Measurements from ENCODE around the gene RAC3. TPM values are rescaled to one million over a fixed set of nuclear protein-coding genes. Genes with fewer than 3 reads are reported as not detected.

RAC3 gene
- total RNA-seq, 1 experiment from 2014 or later, result 120 TPM

DNA sequence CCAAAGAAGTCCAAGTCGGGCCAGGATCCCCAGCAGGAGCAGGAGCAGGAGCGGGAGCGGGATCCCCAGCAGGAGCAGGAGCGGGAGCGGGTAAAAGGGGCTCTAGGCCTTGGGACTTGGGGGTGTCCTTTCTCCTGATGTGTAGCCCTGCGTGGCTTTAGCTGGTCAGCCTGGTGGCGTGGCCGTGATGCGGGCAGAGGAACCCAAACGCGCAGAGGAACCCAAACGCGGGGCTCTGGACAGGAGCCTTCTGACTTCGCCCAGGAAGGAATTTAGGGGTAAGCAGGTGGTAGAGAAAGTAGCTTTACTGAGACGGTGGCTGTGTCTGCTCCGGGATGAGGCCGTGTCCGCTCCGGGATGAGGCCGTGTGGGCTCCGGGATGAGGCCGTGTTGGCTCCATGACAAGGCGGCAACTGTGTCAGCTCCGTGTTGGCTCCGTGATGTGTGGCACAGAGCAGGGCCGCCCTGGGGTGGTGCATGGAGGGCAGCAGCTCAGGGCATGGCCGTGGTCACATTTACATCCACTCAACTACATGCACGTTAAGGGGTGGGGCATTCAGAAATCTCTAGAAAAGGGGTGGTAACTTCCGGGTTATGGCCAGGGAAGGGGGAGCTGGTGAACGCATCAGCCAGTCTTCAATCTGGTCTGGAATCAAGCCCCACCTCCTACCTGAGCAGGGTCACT, 34.6 kb upstream of the RAC3 start:
- intact Hi-C loops (cut with micrococcal nuclease), result no loop called here
- Histone ChIP-seq H4K20me1 (ENCODE audit: insufficient read depth) (no peaks in the 10 kb centered on the region), H3K4me3 (replicated peaks in 1 of 2; ENCODE audit: low read depth in 1 of 2, low read length in 2 of 2) (no peak overlapping the region), H3K27me3 (ENCODE audit: insufficient read depth, low read length) (no peaks in the 10 kb centered on the region), H3K4me1 (ENCODE audit: control insufficient read depth in 1 of 2, insufficient read depth in 2 of 2, low read length in 2 of 2) (peaks cover 17 to 24% of the 10 kb centered on the region in 2 experiments), H3K4me2 (ENCODE audit: low read length) (no peak overlapping the region), H3K36me3 (ENCODE audit: control insufficient read depth in 1 of 2, insufficient read depth in 2 of 2, low read length in 2 of 2) (no peaks in the 10 kb centered on the region; a peak in 1 of 4 replicates), H3K79me2 (ENCODE audit: insufficient read depth, low read length) (no peaks in the 10 kb centered on the region), H2AFZ (ENCODE audit: low read depth, low read length, poor library complexity, severe bottlenecking) (no peak overlapping the region), H3K9me2 (ENCODE audit: insufficient read depth) (no peaks in the 10 kb centered on the region), H3K9ac (ENCODE audit: low read length) (no peak overlapping the region), H3K9me3 (ENCODE audit: control insufficient read depth in 1 of 2, insufficient read depth in 1 of 2, low read depth in 1 of 2, low read length in 2 of 2) (no peaks in the 10 kb centered on the region), H3K27ac (ENCODE audit: low read depth, low read length) (no peak overlapping the region; the same call in 1 of the 2 replicates)
- POLR2A ChIA-PET, result no interaction called here
- RAD21 ChIA-PET (ENCODE audit: low non-redundant PET in 1 of 2, low total read pairs in 2 of 2, uncharacterized antibody in 2 of 2, unreplicated experiment in 2 of 2), result no interaction called here
- ATAC-seq (no peak), DNase-seq (ENCODE audit: low read depth, low spot score) (no peak)
- CTCF ChIA-PET, result interaction anchor here (1.1 kb wide), 2 partner anchors 34 to 41 kb away, joined by 3 read pairs; partner anchors contain the start of gene DCXR
- no TSS peak for BruUV-seq (replicated peaks)
- no peak for TF ChIP-seq ZNF274 (IDR thresholded peaks at IDR 0.05; ENCODE audit: low read depth, low read length)
- TF ChIP-seq ZFX (IDR thresholded peaks at IDR 0.05), result no peak
- no peak for TF ChIP-seq ELF1 (IDR thresholded peaks at IDR 0.05; ENCODE audit: borderline replicate concordance, low read depth)
- TF ChIP-seq CBX3 (IDR thresholded peaks at IDR 0.05; ENCODE audit: low read depth), result no peak
- no peak for TF ChIP-seq EZH2 (IDR thresholded peaks at IDR 0.05)
- TF ChIP-seq YY1 (IDR thresholded peaks at IDR 0.05; ENCODE audit: extremely low read depth, insufficient replicate concordance, low read depth, low read length), result no peak

DNA sequence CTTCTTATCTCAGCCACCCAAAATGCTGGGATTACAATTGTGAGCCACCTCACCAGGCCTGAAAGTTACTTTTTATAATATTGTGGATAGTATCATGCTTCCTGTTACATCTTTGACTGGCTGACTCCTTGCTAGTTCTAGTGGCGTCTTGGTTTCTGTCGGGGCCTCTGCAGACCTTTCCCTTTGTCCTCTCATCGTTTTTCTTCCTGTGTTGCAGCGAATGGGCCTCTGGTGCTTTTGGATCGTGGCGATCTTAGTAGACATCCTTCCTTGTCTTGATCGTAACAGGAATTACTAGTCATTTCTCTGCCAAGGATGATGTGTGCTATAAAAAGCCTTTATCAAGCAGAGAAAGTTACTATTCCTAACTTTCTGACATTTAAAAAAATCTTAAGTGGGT, 33.3 kb upstream of the RAC3 start:
- H3K4me2 ChIP-seq (ENCODE audit: low read length), result no peak overlapping the region
- ChIA-PET CTCF (no interaction called here), POLR2A (no interaction called here), RAD21 (ENCODE audit: low non-redundant PET in 1 of 2, low total read pairs in 2 of 2, uncharacterized antibody in 2 of 2, unreplicated experiment in 2 of 2) (no interaction called here)
- no peak for TF ChIP-seq EZH2 (IDR thresholded peaks at IDR 0.05)
- TF ChIP-seq, protein P1, sequence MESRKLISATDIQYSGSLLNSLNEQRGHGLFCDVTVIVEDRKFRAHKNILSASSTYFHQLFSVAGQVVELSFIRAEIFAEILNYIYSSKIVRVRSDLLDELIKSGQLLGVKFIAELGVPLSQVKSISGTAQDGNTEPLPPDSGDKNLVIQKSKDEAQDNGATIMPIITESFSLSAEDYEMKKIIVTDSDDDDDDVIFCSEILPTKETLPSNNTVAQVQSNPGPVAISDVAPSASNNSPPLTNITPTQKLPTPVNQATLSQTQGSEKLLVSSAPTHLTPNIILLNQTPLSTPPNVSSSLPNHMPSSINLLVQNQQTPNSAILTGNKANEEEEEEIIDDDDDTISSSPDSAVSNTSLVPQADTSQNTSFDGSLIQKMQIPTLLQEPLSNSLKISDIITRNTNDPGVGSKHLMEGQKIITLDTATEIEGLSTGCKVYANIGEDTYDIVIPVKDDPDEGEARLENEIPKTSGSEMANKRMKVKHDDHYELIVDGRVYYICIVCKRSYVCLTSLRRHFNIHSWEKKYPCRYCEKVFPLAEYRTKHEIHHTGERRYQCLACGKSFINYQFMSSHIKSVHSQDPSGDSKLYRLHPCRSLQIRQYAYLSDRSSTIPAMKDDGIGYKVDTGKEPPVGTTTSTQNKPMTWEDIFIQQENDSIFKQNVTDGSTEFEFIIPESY (IDR thresholded peaks at IDR 0.05; ENCODE audit: extremely low read depth, insufficient replicate concordance, low read length), result no peak
- no peak for TF ChIP-seq RAD21 (IDR thresholded peaks at IDR 0.05; ENCODE audit: low read depth)
- TF ChIP-seq CBX3 (IDR thresholded peaks at IDR 0.05; ENCODE audit: low read depth), result no peak
- DNase-seq (ENCODE audit: low read depth, low spot score) (no peak), ATAC-seq (no peak)
- no peak overlapping the region for H3K4me3 ChIP-seq (replicated peaks in 1 of 2; ENCODE audit: low read depth in 1 of 2, low read length in 2 of 2)
- no peaks in the 10 kb centered on the region for H3K9me3 ChIP-seq (ENCODE audit: control insufficient read depth in 1 of 2, insufficient read depth in 1 of 2, low read depth in 1 of 2, low read length in 2 of 2)
- no peaks in the 10 kb centered on the region for H3K27me3 ChIP-seq (ENCODE audit: insufficient read depth, low read length)
- H3K9ac ChIP-seq (ENCODE audit: low read length), result no peak overlapping the region
- H3K27ac ChIP-seq (ENCODE audit: low read depth, low read length), result no peak overlapping the region
- no TSS peak for BruUV-seq (replicated peaks)
- H3K36me3 ChIP-seq (ENCODE audit: control insufficient read depth in 1 of 2, insufficient read depth in 2 of 2, low read length in 2 of 2), result no peaks in the 10 kb centered on the region; a peak in 1 of 4 replicates
- no peaks in the 10 kb centered on the region for H3K9me2 ChIP-seq (ENCODE audit: insufficient read depth)
- no peaks in the 10 kb centered on the region for H4K20me1 ChIP-seq (ENCODE audit: insufficient read depth)
- intact Hi-C loops (cut with micrococcal nuclease), result no loop called here
- H2AFZ ChIP-seq (ENCODE audit: low read depth, low read length, poor library complexity, severe bottlenecking), result no peak overlapping the region
- peaks cover 26 to 36% of the 10 kb centered on the region in 2 experiments for H3K4me1 ChIP-seq (ENCODE audit: control insufficient read depth in 1 of 2, insufficient read depth in 2 of 2, low read length in 2 of 2)
- no peaks in the 10 kb centered on the region for H3K79me2 ChIP-seq (ENCODE audit: insufficient read depth, low read length)
